Dermis blood vessel endothelial cell (primary cell): Measurements from ENCODE around the gene IFI44L. TPM values are rescaled to one million over a fixed set of nuclear protein-coding genes. Genes with fewer than 3 reads are reported as not detected.

Source experiments
- DNase-seq: peaks from one replicate; pipeline ENCODE4 v3.0.0; 2010
- total RNA-seq: library from RNA; depleted of rRNA; stranded (reverse); fragments of >200 nt; gene quantifications from 2 replicates; pipeline ENCODE4 v1.2.3, GENCODE V29; 2014

The IFI44L gene
- total RNA-seq, 1 donor from 2014 or later = 1.7 TPM

- DNase-seq = no peak
Observed at GRCh38 chr1:78690516-78690915, 70.3 kb downstream of the IFI44L start.

GRCh38 chr1:78691995-78692747, 71.9 kb downstream of the IFI44L start:
- DNase-seq = no peak

Other genes with a start within 250 kb of the IFI44L start
- gene PTGFR, start 129.5 kb upstream of the IFI44L start, total RNA-seq = 0.23 and 0.34 TPM in 2 replicates
- gene IFI44, start 29.4 kb downstream of the IFI44L start, total RNA-seq = 9.5 and 17.3 TPM in 2 replicates